HepG2 (cell line): Measurements from ENCODE around the gene MAML1. TPM values are rescaled to one million over a fixed set of nuclear protein-coding genes. Genes with fewer than 3 reads are reported as not detected.
A peak's percentile ranks its signal among the peaks of the same experiment; 100 is the strongest.

ENCODE experiments used
- AKAP8 ChIP-seq: sonication (generic); formaldehyde crosslinking; IDR thresholded peaks from 2 replicates; pipeline ENCODE4 v1.5.1; 2020; ENCODE audit warnings: mild to moderate bottlenecking, missing genetic modification reagents
- DBP ChIP-seq: sonication (generic); formaldehyde crosslinking; IDR thresholded peaks from 2 replicates; pipeline ENCODE4 v1.4.0; 2020; ENCODE audit warnings: missing genetic modification reagents; ENCODE audit errors: not compliant biosample characterization
- GLI4 ChIP-seq: sonication (generic); formaldehyde crosslinking; IDR thresholded peaks from 2 replicates; pipeline ENCODE4 v1.5.1; 2020; ENCODE audit warnings: missing genetic modification reagents, mild to moderate bottlenecking, moderate library complexity, borderline replicate concordance
- HOXA5 ChIP-seq: sonication (generic); formaldehyde crosslinking; IDR thresholded peaks from 2 replicates; pipeline ENCODE4 v1.4.0; 2020; ENCODE audit warnings: missing genetic modification reagents
- MEIS2 ChIP-seq: sonication (generic); formaldehyde crosslinking; IDR thresholded peaks from 2 replicates; pipeline ENCODE4 v1.9.0; 2021; ENCODE audit warnings: mild to moderate bottlenecking, missing genetic modification reagents
- MYNN ChIP-seq: sonication (generic); formaldehyde crosslinking; IDR thresholded peaks from 2 replicates; pipeline ENCODE4 v1.4.0; 2020; ENCODE audit warnings: mild to moderate bottlenecking, low read depth, missing genetic modification reagents
- NR2F1 ChIP-seq, 2 experiments: fragments of 450-650 bp in 1 of 2; formaldehyde crosslinking in 1 of 2; IDR thresholded peaks; 2 replicates each; pipeline versions ENCODE4 v1.5.0 to v1.6.1; 2016 to 2020; ENCODE audit warnings: mild to moderate bottlenecking in 1 of 2, missing compliant biosample characterization in 1 of 2, missing genetic modification reagents in 1 of 2, moderate library complexity in 1 of 2
- RFXANK ChIP-seq: IDR thresholded peaks from 2 replicates; pipeline ENCODE4 v1.6.1; 2016
- SUZ12 ChIP-seq: fragments of 150-350 bp; IDR thresholded peaks from 2 replicates; pipeline ENCODE4 v1.6.1; 2014; ENCODE audit warnings: low read depth, low read length
- TAF1 ChIP-seq: sonication (generic); formaldehyde crosslinking; IDR thresholded peaks from 2 replicates; pipeline ENCODE4 v1.4.0; 2020; ENCODE audit warnings: missing genetic modification reagents
- ZBTB7A ChIP-seq: sonication (generic); formaldehyde crosslinking; IDR thresholded peaks from 2 replicates; pipeline ENCODE4 v1.8.0; 2022; ENCODE audit warnings: mild to moderate bottlenecking, missing genetic modification reagents
- ZKSCAN8 ChIP-seq: IDR thresholded peaks from 2 replicates; pipeline ENCODE4 v1.6.1; 2016; ENCODE audit warnings: borderline replicate concordance, missing genetic modification reagents, missing compliant biosample characterization
- ZNF160 ChIP-seq: sonication (generic); formaldehyde crosslinking; IDR thresholded peaks from 2 replicates; pipeline ENCODE4 v1.8.0; 2022; ENCODE audit warnings: mild to moderate bottlenecking, inconsistent platforms, missing genetic modification reagents
- ZNF430 ChIP-seq: sonication (generic); formaldehyde crosslinking; IDR thresholded peaks from 2 replicates; pipeline ENCODE4 v1.9.0; 2021; ENCODE audit warnings: mild to moderate bottlenecking, missing genetic modification reagents
- ZNF781 ChIP-seq: sonication (generic); formaldehyde crosslinking; IDR thresholded peaks from 2 replicates; pipeline ENCODE4 v1.5.1; 2020; ENCODE audit warnings: borderline replicate concordance, mild to moderate bottlenecking, missing genetic modification reagents; ENCODE audit errors: not compliant biosample characterization
- ZNF784 ChIP-seq: sonication (generic); formaldehyde crosslinking; IDR thresholded peaks from 2 replicates; pipeline ENCODE4 v1.5.1; 2020; ENCODE audit warnings: missing genetic modification reagents, mild to moderate bottlenecking, borderline replicate concordance
- polyA plus RNA-seq, 8 experiments: library from polyadenylated mRNA; depleted of rRNA in 3 of 8; stranded (reverse) in 7 of 8; unstranded in 1 of 8; fragments of >200 nt; fragmentation: Illumina TruSeq in 4 of 8; extraction: Trizol in 4 of 8; gene quantifications; 2 replicates each; pipeline versions ENCODE4 v1.2.1 to v1.2.3, GENCODE V29; 2011 to 2016; ENCODE audit warnings: low read depth in 4 of 8, missing spikeins in 1 of 8, mixed read lengths in 1 of 8; ENCODE audit not compliant: insufficient read depth in 1 of 8
- total RNA-seq, 5 experiments: library from RNA; depleted of rRNA; stranded (reverse); fragments of >200 nt; fragmentation: Illumina TruSeq; extraction: Trizol; gene quantifications; 2 replicates each; pipeline ENCODE4 v1.2.3, GENCODE V29; 2016; ENCODE audit warnings: low read depth in 1 of 5
- TF ChIP-seq, protein P1 (sequence below): IDR thresholded peaks from 2 replicates; pipeline ENCODE4 v1.6.1; 2016; ENCODE audit warnings: missing compliant biosample characterization, missing genetic modification reagents, borderline replicate concordance
- TF ChIP-seq, protein P2 (sequence below): sonication (generic); formaldehyde crosslinking; IDR thresholded peaks from 2 replicates; pipeline ENCODE4 v1.4.0; 2020; ENCODE audit warnings: missing genetic modification reagents
- TF ChIP-seq, protein P3 (sequence below): sonication (generic); formaldehyde crosslinking; IDR thresholded peaks from 2 replicates; pipeline ENCODE4 v1.5.1; 2020; ENCODE audit warnings: missing genetic modification reagents, mild to moderate bottlenecking, borderline replicate concordance
- TF ChIP-seq, protein P4 (sequence below): sonication (generic); formaldehyde crosslinking; IDR thresholded peaks from 2 replicates; pipeline ENCODE4 v1.8.0; 2022; ENCODE audit warnings: mild to moderate bottlenecking, missing genetic modification reagents, moderate library complexity
- TF ChIP-seq, protein P5 (sequence below): IDR thresholded peaks from 2 replicates; pipeline ENCODE4 v1.4.0; 2020; ENCODE audit warnings: mild to moderate bottlenecking, missing genetic modification reagents

MAML1 gene
- total and polyA plus RNA-seq, 2 of the 13 experiments (the other 11 are each of a cell fraction or from before 2014, with no cell fraction given) = 10.0 to 10.8 TPM

- TF ChIP-seq ZNF784 (CRISPR knock-in tag) (no peak), ZBTB7A (CRISPR knock-in tag) (no peak), ZKSCAN8 (no peak), ZNF781 (CRISPR knock-in tag) (no peak), SUZ12 (no peak), ZNF430 (CRISPR knock-in tag) (no peak), AKAP8 (no peak), RFXANK (CRISPR knock-in tag) (no peak), NR2F1 (CRISPR knock-in tag; IDR thresholded peaks at IDR 0.05) (no peak), MYNN (CRISPR knock-in tag) (no peak), TAF1 (no peak), DBP (no peak), ZNF160 (CRISPR knock-in tag) (no peak), GLI4 (no peak), MEIS2 (CRISPR knock-in tag) (no peak), HOXA5 (CRISPR knock-in tag) (no peak)
- TF ChIP-seq, protein P1, sequence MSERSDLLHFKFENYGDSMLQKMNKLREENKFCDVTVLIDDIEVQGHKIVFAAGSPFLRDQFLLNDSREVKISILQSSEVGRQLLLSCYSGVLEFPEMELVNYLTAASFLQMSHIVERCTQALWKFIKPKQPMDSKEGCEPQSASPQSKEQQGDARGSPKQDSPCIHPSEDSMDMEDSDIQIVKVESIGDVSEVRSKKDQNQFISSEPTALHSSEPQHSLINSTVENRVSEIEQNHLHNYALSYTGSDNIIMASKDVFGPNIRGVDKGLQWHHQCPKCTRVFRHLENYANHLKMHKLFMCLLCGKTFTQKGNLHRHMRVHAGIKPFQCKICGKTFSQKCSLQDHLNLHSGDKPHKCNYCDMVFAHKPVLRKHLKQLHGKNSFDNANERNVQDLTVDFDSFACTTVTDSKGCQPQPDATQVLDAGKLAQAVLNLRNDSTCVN (CRISPR knock-in tag) = no peak
- TF ChIP-seq, protein P2, sequence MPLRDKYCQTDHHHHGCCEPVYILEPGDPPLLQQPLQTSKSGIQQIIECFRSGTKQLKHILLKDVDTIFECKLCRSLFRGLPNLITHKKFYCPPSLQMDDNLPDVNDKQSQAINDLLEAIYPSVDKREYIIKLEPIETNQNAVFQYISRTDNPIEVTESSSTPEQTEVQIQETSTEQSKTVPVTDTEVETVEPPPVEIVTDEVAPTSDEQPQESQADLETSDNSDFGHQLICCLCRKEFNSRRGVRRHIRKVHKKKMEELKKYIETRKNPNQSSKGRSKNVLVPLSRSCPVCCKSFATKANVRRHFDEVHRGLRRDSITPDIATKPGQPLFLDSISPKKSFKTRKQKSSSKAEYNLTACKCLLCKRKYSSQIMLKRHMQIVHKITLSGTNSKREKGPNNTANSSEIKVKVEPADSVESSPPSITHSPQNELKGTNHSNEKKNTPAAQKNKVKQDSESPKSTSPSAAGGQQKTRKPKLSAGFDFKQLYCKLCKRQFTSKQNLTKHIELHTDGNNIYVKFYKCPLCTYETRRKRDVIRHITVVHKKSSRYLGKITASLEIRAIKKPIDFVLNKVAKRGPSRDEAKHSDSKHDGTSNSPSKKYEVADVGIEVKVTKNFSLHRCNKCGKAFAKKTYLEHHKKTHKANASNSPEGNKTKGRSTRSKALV (CRISPR knock-in tag) = no peak
- TF ChIP-seq, protein P3, sequence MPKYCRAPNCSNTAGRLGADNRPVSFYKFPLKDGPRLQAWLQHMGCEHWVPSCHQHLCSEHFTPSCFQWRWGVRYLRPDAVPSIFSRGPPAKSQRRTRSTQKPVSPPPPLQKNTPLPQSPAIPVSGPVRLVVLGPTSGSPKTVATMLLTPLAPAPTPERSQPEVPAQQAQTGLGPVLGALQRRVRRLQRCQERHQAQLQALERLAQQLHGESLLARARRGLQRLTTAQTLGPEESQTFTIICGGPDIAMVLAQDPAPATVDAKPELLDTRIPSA = no peak
- TF ChIP-seq, protein P4, sequence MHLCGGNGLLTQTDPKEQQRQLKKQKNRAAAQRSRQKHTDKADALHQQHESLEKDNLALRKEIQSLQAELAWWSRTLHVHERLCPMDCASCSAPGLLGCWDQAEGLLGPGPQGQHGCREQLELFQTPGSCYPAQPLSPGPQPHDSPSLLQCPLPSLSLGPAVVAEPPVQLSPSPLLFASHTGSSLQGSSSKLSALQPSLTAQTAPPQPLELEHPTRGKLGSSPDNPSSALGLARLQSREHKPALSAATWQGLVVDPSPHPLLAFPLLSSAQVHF = no peak
- TF ChIP-seq, protein P5, sequence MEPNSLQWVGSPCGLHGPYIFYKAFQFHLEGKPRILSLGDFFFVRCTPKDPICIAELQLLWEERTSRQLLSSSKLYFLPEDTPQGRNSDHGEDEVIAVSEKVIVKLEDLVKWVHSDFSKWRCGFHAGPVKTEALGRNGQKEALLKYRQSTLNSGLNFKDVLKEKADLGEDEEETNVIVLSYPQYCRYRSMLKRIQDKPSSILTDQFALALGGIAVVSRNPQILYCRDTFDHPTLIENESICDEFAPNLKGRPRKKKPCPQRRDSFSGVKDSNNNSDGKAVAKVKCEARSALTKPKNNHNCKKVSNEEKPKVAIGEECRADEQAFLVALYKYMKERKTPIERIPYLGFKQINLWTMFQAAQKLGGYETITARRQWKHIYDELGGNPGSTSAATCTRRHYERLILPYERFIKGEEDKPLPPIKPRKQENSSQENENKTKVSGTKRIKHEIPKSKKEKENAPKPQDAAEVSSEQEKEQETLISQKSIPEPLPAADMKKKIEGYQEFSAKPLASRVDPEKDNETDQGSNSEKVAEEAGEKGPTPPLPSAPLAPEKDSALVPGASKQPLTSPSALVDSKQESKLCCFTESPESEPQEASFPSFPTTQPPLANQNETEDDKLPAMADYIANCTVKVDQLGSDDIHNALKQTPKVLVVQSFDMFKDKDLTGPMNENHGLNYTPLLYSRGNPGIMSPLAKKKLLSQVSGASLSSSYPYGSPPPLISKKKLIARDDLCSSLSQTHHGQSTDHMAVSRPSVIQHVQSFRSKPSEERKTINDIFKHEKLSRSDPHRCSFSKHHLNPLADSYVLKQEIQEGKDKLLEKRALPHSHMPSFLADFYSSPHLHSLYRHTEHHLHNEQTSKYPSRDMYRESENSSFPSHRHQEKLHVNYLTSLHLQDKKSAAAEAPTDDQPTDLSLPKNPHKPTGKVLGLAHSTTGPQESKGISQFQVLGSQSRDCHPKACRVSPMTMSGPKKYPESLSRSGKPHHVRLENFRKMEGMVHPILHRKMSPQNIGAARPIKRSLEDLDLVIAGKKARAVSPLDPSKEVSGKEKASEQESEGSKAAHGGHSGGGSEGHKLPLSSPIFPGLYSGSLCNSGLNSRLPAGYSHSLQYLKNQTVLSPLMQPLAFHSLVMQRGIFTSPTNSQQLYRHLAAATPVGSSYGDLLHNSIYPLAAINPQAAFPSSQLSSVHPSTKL (CRISPR knock-in tag) = peak; percentile 66
These were observed 92.1 kb downstream of the MAML1 start (continued) for GRCh38 chr5:179824745-179825112.
